ENCODE measurements around the gene UBR3.
A peak's percentile ranks its signal among the peaks of the same experiment; 100 is the strongest.
"Not testable (repeated sequence)": the region's sequence is repeated elsewhere in the genome, so short reads cannot be mapped to it uniquely, and the experiment has no call there.

The UBR3 gene

GRCh38 chr2:169827272-169828140, at the start of gene UBR3:
TSS of gene UBR3 (plus strand) at chr2:169827454. CDS start at chr2:169827508, 54 bp downstream.
- DNase-seq (ENCODE audit: low read depth): peak; percentile 82

- no peak for DNase-seq (ENCODE audit: low read depth)
Measured at GRCh38 chr2:169778446-169778845, 48.8 kb upstream of the UBR3 start.

GRCh38 chr2:169781249-169782013, 45.8 kb upstream of the UBR3 start:
- DNase-seq (ENCODE audit: low read depth): no peak

- no peak for DNase-seq (ENCODE audit: low read depth)
Measured at GRCh38 chr2:169782513-169782912, 44.7 kb upstream of the UBR3 start.

- no peak for DNase-seq (ENCODE audit: low read depth)
Measured at GRCh38 chr2:169790581-169790980, 36.7 kb upstream of the UBR3 start.

GRCh38 chr2:169795181-169795580, 32.1 kb upstream of the UBR3 start:
- DNase-seq (ENCODE audit: low read depth): no peak

- no peak for DNase-seq (ENCODE audit: low read depth)
Measured at GRCh38 chr2:169796441-169796840, 30.8 kb upstream of the UBR3 start.

GRCh38 chr2:169797601-169798000, 29.7 kb upstream of the UBR3 start:
- DNase-seq (ENCODE audit: low read depth): no peak

GRCh38 chr2:169798397-169798717, 28.9 kb upstream of the UBR3 start:
- no peak for DNase-seq (ENCODE audit: low read depth)

- peak; percentile 91 for DNase-seq (ENCODE audit: low read depth)
Measured at GRCh38 chr2:169798718-169799592, 28.3 kb upstream of the UBR3 start, which contains the start of gene SSB. TSS of gene SSB (plus strand) at chr2:169798871. CDS start at chr2:169800961, 2,090 bp downstream.

- no peak for DNase-seq (ENCODE audit: low read depth)
Measured at GRCh38 chr2:169803480-169803879, 23.8 kb upstream of the UBR3 start.

GRCh38 chr2:169806586-169806985, 20.7 kb upstream of the UBR3 start:
- no peak for DNase-seq (ENCODE audit: low read depth)

- no peak for DNase-seq (ENCODE audit: low read depth)
Measured at GRCh38 chr2:169808221-169808620, 19.0 kb upstream of the UBR3 start.

GRCh38 chr2:169815849-169816248, 11.4 kb upstream of the UBR3 start:
- no peak for DNase-seq (ENCODE audit: low read depth)

GRCh38 chr2:169816961-169817360, 10.3 kb upstream of the UBR3 start:
- not testable (repeated sequence) for DNase-seq (ENCODE audit: low read depth)

- not testable (repeated sequence) for DNase-seq (ENCODE audit: low read depth)
Measured at GRCh38 chr2:169817369-169817768, 9.9 kb upstream of the UBR3 start.

- DNase-seq (ENCODE audit: low read depth): no peak
Measured at GRCh38 chr2:169818241-169818640, 9.0 kb upstream of the UBR3 start.

- no peak for DNase-seq (ENCODE audit: low read depth)
Measured at GRCh38 chr2:169819106-169819505, 8.1 kb upstream of the UBR3 start.

- not testable (repeated sequence) for DNase-seq (ENCODE audit: low read depth)
Measured at GRCh38 chr2:169820101-169820500, 7.2 kb upstream of the UBR3 start.

GRCh38 chr2:169822036-169822435, 5.2 kb upstream of the UBR3 start:
- DNase-seq (ENCODE audit: low read depth): no peak

- no peak for DNase-seq (ENCODE audit: low read depth)
Measured at GRCh38 chr2:169822785-169823392, 4.4 kb upstream of the UBR3 start.

- no peak for DNase-seq (ENCODE audit: low read depth)
Measured at GRCh38 chr2:169823996-169824372, 3.3 kb upstream of the UBR3 start.

Data from stimulated activated CD4-positive, alpha-beta T cell treated with anti-CD3 and anti-CD28 coated beads, Interleukin-2, amount 100 ng/mL, for 4 hours (primary cell).